ENCODE results near the gene ELOVL2.

- TF ChIP-seq, protein P1, sequence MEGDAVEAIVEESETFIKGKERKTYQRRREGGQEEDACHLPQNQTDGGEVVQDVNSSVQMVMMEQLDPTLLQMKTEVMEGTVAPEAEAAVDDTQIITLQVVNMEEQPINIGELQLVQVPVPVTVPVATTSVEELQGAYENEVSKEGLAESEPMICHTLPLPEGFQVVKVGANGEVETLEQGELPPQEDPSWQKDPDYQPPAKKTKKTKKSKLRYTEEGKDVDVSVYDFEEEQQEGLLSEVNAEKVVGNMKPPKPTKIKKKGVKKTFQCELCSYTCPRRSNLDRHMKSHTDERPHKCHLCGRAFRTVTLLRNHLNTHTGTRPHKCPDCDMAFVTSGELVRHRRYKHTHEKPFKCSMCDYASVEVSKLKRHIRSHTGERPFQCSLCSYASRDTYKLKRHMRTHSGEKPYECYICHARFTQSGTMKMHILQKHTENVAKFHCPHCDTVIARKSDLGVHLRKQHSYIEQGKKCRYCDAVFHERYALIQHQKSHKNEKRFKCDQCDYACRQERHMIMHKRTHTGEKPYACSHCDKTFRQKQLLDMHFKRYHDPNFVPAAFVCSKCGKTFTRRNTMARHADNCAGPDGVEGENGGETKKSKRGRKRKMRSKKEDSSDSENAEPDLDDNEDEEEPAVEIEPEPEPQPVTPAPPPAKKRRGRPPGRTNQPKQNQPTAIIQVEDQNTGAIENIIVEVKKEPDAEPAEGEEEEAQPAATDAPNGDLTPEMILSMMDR (IDR thresholded peaks at IDR 0.05) = no peak
- no peak for TF ChIP-seq POLR2A (IDR thresholded peaks at IDR 0.05)
Measured at GRCh38 chr6:10979603-10980002, 64.5 kb downstream of the ELOVL2 start.
